ENCODE data around the gene HMGXB4. TPM values are rescaled to one million over a fixed set of nuclear protein-coding genes. Genes with fewer than 3 reads are reported as not detected.
"Not testable (repeated sequence)": the region's sequence is repeated elsewhere in the genome, so short reads cannot be mapped to it uniquely, and the experiment has no call there.

HMGXB4 gene
- total RNA-seq, 4 donors from 2014 or later, result 25.0 to 45.9 (median 29.2) TPM

DNA sequence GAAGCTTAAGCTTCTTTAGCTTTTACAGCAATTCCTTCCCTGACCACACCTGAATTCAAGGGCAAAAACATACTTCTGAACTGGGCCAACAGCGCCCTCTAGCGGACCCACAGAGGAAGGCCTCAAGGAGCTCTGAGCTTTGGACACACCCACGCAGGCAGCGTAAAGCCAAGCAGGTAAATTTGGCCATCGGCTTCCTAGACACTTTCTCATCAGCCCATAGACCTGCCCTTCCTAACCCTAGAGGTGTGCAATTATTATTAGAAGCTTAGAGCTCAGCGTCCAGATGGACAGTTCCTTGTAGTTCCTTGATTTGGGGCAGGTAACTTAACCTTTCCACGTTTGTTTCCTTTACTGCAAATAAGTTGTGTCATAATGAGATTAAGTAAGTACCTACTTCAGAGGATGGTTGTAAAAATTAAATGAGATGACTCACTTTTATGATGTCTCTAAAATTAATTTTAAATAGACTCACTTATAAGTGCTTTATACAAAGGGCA lies 25.7 kb upstream of the HMGXB4 start:
- no peak overlapping the region for H3K4me3 ChIP-seq
- peak; percentile 34 to 79 (median 77) for DNase-seq
- no peaks in the 10 kb centered on the region for H3K9me3 ChIP-seq
- TF ChIP-seq POLR2A (IDR thresholded peaks at IDR 0.05), result no peak
- TF ChIP-seq, protein P1, sequence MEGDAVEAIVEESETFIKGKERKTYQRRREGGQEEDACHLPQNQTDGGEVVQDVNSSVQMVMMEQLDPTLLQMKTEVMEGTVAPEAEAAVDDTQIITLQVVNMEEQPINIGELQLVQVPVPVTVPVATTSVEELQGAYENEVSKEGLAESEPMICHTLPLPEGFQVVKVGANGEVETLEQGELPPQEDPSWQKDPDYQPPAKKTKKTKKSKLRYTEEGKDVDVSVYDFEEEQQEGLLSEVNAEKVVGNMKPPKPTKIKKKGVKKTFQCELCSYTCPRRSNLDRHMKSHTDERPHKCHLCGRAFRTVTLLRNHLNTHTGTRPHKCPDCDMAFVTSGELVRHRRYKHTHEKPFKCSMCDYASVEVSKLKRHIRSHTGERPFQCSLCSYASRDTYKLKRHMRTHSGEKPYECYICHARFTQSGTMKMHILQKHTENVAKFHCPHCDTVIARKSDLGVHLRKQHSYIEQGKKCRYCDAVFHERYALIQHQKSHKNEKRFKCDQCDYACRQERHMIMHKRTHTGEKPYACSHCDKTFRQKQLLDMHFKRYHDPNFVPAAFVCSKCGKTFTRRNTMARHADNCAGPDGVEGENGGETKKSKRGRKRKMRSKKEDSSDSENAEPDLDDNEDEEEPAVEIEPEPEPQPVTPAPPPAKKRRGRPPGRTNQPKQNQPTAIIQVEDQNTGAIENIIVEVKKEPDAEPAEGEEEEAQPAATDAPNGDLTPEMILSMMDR (IDR thresholded peaks at IDR 0.05), result peak; percentile 49 to 86 (median 82)
- H3K4me1 ChIP-seq, result peaks cover 0 to 4% (median 0%) of the 10 kb centered on the region in 4 donors
- H3K36me3 ChIP-seq, result no peaks in the 10 kb centered on the region
- H3K27ac ChIP-seq, result no peak overlapping the region
- no peaks in the 10 kb centered on the region for H3K27me3 ChIP-seq

DNA sequence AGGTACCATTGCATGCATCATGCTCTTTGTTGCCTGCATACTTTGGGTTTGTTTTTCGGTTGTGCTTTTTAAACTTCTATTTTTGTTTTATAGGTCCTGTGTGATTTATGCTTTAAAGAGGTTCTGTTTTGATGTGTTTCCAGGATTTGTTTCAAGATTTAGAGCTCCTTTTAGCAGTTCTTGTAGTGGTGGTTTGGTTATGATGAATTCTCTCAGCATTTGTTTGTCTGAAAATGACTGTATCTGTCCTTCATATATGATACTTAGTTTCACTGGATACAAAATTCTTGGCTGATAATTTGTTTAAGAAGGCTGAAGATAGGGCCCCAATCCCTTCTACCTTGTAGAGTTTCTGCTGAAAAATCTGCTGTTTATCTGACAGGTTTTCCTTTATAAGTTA lies 18.5 kb upstream of the HMGXB4 start:
- DNase-seq, H3K9me3 ChIP-seq, H3K36me3 ChIP-seq, H3K4me1 ChIP-seq, H3K27ac ChIP-seq, H3K27me3 ChIP-seq, H3K4me3 ChIP-seq: not testable (repeated sequence)

DNA sequence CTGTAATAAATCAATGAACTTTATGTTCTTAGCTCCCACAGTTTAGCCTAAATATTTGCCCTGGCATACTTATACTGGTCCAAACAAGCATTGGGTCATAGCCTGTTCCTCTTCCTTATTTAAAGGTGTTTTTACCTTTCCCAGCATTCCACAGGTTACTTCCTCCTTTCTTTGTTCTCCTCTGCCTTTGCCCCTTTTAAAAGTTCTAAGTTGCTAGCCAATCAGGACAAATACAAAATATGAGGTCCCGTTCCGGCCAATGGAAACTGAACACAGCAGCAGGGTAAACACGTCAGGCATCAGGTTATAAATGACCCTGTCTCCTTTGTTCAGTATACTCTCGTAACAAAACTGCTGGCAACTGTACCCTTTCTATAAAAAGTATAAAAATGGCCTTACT lies 12.8 kb upstream of the HMGXB4 start:
- not testable (repeated sequence) for H3K27ac ChIP-seq, H3K4me1 ChIP-seq

DNA sequence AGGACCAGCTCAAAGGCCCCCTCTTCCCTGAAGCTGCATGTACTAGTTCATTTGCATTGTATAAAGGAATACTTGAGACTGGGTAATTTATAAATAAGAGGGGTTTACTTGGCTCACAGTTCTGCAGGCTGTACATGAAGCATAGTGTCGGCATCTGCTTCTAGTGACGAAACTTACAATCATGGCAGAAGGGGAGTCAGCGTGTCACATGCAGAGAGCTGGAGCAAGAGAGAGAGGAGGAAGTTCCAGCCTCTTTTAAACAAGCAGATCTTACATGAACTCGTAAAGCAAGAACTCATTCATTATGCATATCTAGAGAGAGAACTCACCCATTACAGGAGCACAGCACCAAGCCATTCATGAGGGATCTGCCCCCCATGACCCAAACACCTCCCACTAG lies 7.1 kb upstream of the HMGXB4 start:
- Histone ChIP-seq H3K4me1 (no peaks in the 10 kb centered on the region), H3K9me3 (no peaks in the 10 kb centered on the region), H3K27ac (no peak overlapping the region), H3K4me3 (no peak overlapping the region), H3K27me3 (no peaks in the 10 kb centered on the region), H3K36me3 (no peaks in the 10 kb centered on the region)
- TF ChIP-seq POLR2A (IDR thresholded peaks at IDR 0.05), result no peak
- TF ChIP-seq, protein P1 (IDR thresholded peaks at IDR 0.05), result no peak
- no peak for DNase-seq

More for the DNA sequence above, 12.8 kb upstream of the HMGXB4 start:
- H3K36me3 ChIP-seq, H3K27me3 ChIP-seq, DNase-seq, H3K4me3 ChIP-seq, H3K9me3 ChIP-seq: not testable (repeated sequence)

DNA sequence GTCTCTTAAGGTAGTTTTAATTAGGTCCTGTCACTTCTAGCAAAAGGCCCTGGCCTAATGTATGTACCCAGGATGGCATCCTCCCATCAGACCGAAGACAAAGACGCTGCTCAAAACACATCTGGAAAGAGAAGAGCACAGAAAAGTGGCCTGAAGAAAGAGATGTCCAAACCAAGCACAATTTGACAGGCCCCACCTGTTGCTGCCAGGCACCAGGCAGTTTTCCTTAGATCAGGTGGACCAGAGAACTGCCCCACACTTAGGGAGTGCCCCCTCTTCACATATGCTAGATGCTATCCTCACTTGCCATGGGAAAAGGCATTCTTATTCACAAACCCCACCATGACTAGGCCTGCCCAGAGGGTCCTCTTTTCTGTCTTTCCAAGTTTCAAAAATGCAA lies 3.3 kb upstream of the HMGXB4 start:
- peaks cover 0 to 13% (median 3%) of the 10 kb centered on the region in 4 donors for H3K4me1 ChIP-seq
- TF ChIP-seq, protein P1 (IDR thresholded peaks at IDR 0.05), result no peak
- no peak for TF ChIP-seq POLR2A (IDR thresholded peaks at IDR 0.05)

DNA sequence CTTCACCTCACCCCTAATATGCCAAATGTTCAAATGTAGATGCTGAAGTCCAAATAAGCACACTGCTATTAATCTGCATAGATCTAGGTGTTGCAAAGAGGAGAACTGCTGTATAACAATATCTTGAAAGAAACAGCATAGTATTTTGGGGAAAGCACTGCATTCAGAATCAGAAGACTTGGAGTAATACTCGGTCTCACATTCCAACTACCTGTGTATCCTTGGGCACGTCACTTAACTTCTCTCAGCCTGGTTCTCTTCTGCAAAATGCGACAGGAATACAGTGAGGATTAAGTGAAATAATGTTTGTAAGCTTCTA lies 332 bp upstream of the HMGXB4 start:
- H3K9me3 ChIP-seq, result no peaks in the 10 kb centered on the region
- DNase-seq, result no peak
- H3K27me3 ChIP-seq, result no peaks in the 10 kb centered on the region
- H3K36me3 ChIP-seq, result no peaks in the 10 kb centered on the region
- no peak for TF ChIP-seq POLR2A (IDR thresholded peaks at IDR 0.05)
- TF ChIP-seq, protein P1 (IDR thresholded peaks at IDR 0.05), result no peak
- peak overlapping the region; percentile 65 to 90 (median 78) for H3K4me3 ChIP-seq
- H3K4me1 ChIP-seq, result peaks cover 0 to 16% (median 3%) of the 10 kb centered on the region in 4 donors
- peak overlapping the region; percentile 89 to 94 (median 93) for H3K27ac ChIP-seq

More for the DNA sequence above, 3.3 kb upstream of the HMGXB4 start:
- Histone ChIP-seq H3K4me3 (no peak overlapping the region), H3K36me3 (no peaks in the 10 kb centered on the region), H3K27ac (no peak overlapping the region), H3K9me3 (no peaks in the 10 kb centered on the region), H3K27me3 (no peaks in the 10 kb centered on the region)
- no peak for DNase-seq

All from Peyer's patch (tissue), 4 donors.